Sigmoid colon (tissue), 4 donors: ENCODE measurements around the gene CTIF.

Experiments
- EP300 ChIP-seq, 4 donors: sonication (generic); formaldehyde crosslinking; IDR thresholded peaks; one replicate each; pipeline ENCODE4 v1.6.1; 2017; ENCODE audit warnings: antibody characterized with exemption in 4 of 4
- POLR2A ChIP-seq, 2 donors: fragments of 450-650 bp; IDR thresholded peaks; one replicate each; pipeline ENCODE4 v1.6.1; 2016; ENCODE audit warnings: antibody characterized with exemption in 2 of 2, mild to moderate bottlenecking in 2 of 2, moderate library complexity in 2 of 2
- TF ChIP-seq, protein P1 (sequence below), 4 experiments: fragments of 450-650 bp in 3 of 4; fragments of 200-600 bp in 1 of 4; IDR thresholded peaks; one replicate each; pipeline ENCODE4 v1.5.1; 2016 to 2019; ENCODE audit warnings: antibody characterized with exemption in 4 of 4, mild to moderate bottlenecking in 3 of 4, moderate library complexity in 2 of 4

DNA sequence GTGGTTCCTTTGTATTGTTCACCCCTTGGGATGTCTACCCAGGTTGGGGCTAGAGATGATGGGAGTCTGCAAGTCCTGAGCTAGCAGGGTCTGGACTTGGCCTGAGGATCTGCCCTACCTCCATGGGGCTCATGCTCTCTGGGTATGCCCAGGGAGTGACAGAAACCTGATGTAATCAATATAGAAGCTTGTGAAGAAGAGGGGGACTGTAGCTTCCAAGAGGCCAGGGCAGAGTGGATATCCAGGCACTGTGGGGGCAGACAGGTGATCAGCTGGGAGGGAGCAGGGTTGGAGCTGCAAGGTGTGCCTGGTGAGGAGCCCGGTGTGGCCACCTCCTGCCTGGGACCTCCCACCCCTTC is 164.2 kb downstream of the CTIF start:
- TF ChIP-seq, protein P1, sequence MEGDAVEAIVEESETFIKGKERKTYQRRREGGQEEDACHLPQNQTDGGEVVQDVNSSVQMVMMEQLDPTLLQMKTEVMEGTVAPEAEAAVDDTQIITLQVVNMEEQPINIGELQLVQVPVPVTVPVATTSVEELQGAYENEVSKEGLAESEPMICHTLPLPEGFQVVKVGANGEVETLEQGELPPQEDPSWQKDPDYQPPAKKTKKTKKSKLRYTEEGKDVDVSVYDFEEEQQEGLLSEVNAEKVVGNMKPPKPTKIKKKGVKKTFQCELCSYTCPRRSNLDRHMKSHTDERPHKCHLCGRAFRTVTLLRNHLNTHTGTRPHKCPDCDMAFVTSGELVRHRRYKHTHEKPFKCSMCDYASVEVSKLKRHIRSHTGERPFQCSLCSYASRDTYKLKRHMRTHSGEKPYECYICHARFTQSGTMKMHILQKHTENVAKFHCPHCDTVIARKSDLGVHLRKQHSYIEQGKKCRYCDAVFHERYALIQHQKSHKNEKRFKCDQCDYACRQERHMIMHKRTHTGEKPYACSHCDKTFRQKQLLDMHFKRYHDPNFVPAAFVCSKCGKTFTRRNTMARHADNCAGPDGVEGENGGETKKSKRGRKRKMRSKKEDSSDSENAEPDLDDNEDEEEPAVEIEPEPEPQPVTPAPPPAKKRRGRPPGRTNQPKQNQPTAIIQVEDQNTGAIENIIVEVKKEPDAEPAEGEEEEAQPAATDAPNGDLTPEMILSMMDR (IDR thresholded peaks at IDR 0.05) = no peak
- no peak for TF ChIP-seq POLR2A (IDR thresholded peaks at IDR 0.05)
- TF ChIP-seq EP300 (IDR thresholded peaks at IDR 0.05) = no peak
